Ovary (tissue), 10 donors: Measurements from ENCODE around the gene OR2G6. TPM values are rescaled to one million over a fixed set of nuclear protein-coding genes. Genes with fewer than 3 reads are reported as not detected.
"Not testable (repeated sequence)": the region's sequence is repeated elsewhere in the genome, so short reads cannot be mapped to it uniquely, and the experiment has no call there.

Source experiments
- DNase-seq, 5 donors: peaks; one replicate each; pipeline ENCODE4 v3.0.0-alpha.2; 2019 to 2020
- H3K27ac ChIP-seq, 2 donors: fragments of 200-600 bp; one replicate each; pipeline versions ENCODE4 v1.5.1 to v1.8.0; 2019 to 2022
- H3K27me3 ChIP-seq: fragments of 200-600 bp; one replicate; pipeline ENCODE4 v1.8.0; 2022
- H3K36me3 ChIP-seq: fragments of 200-600 bp; sonication (generic); one replicate; pipeline ENCODE4 v1.5.1; 2019
- H3K4me1 ChIP-seq: one replicate; pipeline ENCODE4 v1.8.1; 2013; ENCODE audit warnings: mild to moderate bottlenecking, moderate library complexity; ENCODE audit not compliant: insufficient read depth
- H3K4me3 ChIP-seq: fragments of 200-600 bp; sonication (generic); one replicate; pipeline ENCODE4 v1.5.1; 2017
- H3K9me3 ChIP-seq, 2 donors: fragments of 200-600 bp in 1 of 2; sonication (generic) in 1 of 2; one replicate each; pipeline versions ENCODE4 v1.5.1 to v1.8.1; 2013 to 2019; ENCODE audit warnings: mild to moderate bottlenecking in 1 of 2, moderate library complexity in 1 of 2
- CTCF ChIP-seq, 3 donors: fragments of 450-650 bp in 2 of 3; fragments of 200-600 bp in 1 of 3; IDR thresholded peaks; one replicate each; pipeline versions ENCODE4 v1.5.1 to v1.8.0; 2016 to 2022; ENCODE audit warnings: antibody characterized with exemption in 3 of 3, mild to moderate bottlenecking in 1 of 3
- EP300 ChIP-seq: sonication (generic); formaldehyde crosslinking; IDR thresholded peaks from one replicate; pipeline ENCODE4 v1.6.1; 2017; ENCODE audit warnings: antibody characterized with exemption
- POLR2A ChIP-seq: fragments of 450-650 bp; IDR thresholded peaks from one replicate; pipeline ENCODE4 v1.6.1; 2017; ENCODE audit warnings: antibody characterized with exemption, mild to moderate bottlenecking, moderate library complexity
- WGBS, 3 donors: extraction: QIAGEN DNeasy Blood & Tissue Kit in 1 of 3; methylation state at CpG; one replicate each; pipeline versions ENCODE4 v1.1.5 to v1.1.7; 2013 to 2017; 5-methylcytosine and 5-hydroxymethylcytosine counted together
- intact Hi-C, 4 donors: fragments of 100-400 bp; cut with DNase I; formaldehyde crosslinking; loops; one replicate each; pipeline versions ENCODE4 v1.11.0 to v1.15.1; 2022 to 2023
- long read RNA-seq, 3 donors: library from polyadenylated mRNA in 2 of 3; unstranded in 2 of 3; transcript quantifications; one replicate each; pipeline ENCODE4 v2.0.0 and lab custom pipeline, GENCODE V29; 2021 to 2026
- polyA plus RNA-seq, 2 donors: library from polyadenylated mRNA; stranded (reverse); fragments of 200-250 nt in 1 of 2; fragments of 350-450 nt in 1 of 2; fragmentation: Illumina TruSeq in 1 of 2; extraction: RNeasy Lipid Tissue Mini Kit (QIAGEN cat#74804) in 1 of 2; gene quantifications; one replicate each; pipeline ENCODE4 v1.2.3, GENCODE V29; 2013 to 2014
- total RNA-seq, 7 donors: library from RNA; depleted of rRNA in 2 of 7; stranded (reverse); fragments of >200 nt in 2 of 7; fragmentation: NEBNext Ultra II Directional in 3 of 7; extraction: Animal tissue kit (Norgen Biotek cat#: 25700) in 3 of 7; gene quantifications; one replicate each; pipeline versions ENCODE4 v1.1.0 to v1.2.4, GENCODE V29; 2016 to 2023
- donor health status: DM: no; HTN: no; CAD: no; lungs with moderate emphysema.
- donor health status: DM: no; HTN: no; CAD: no.
- donor health status: Bipolar disorder and iron deficiency.
- donor health status: DM: yes; HTN: yes; CAD: no.
- donor health status: DM: no; HTN: no; CAD: no.
- donor health status: DM: yes; HTN: yes; CAD: no.

OR2G6 gene
- total RNA-seq = under 1 TPM in 1 of 7 donors, not detected in 6; 0.23 TPM
- polyA plus RNA-seq = not detected
- long read RNA-seq, donor 1 = 0 reads
- long read RNA-seq, donor 2 = 0 reads
- long read RNA-seq, donor 3 = 0 reads

GRCh38 chr1:248507773-248508172 lies at the start of gene OR2G6:
OR2G6 (plus strand) TSS chr1:248508073; CDS start chr1:248521647, 13,574 bp downstream.
- H3K4me3 ChIP-seq, H3K4me1 ChIP-seq, DNase-seq, H3K27me3 ChIP-seq, H3K36me3 ChIP-seq, H3K27ac ChIP-seq, intact Hi-C loops, H3K9me3 ChIP-seq: not testable (repeated sequence)
- WGBS, 3 donors = no CpG with 5 or more reads among the region's 2 CpGs

GRCh38 chr1:248459117-248459516 lies 48.8 kb upstream of the OR2G6 start:
- intact Hi-C loops, DNase-seq, H3K27ac ChIP-seq, H3K36me3 ChIP-seq, H3K4me3 ChIP-seq, H3K27me3 ChIP-seq, H3K9me3 ChIP-seq, H3K4me1 ChIP-seq: not testable (repeated sequence)
- 57 to 64% (median 58%) methylated on average over 7 of the region's 7 CpGs for WGBS, 3 donors

GRCh38 chr1:248471154-248471553 lies 36.7 kb upstream of the OR2G6 start:
- Histone ChIP-seq H3K27me3 (no peaks in the 10 kb centered on the region), H3K4me3 (no peak overlapping the region), H3K27ac (no peak overlapping the region), H3K9me3 (no peaks in the 10 kb centered on the region), H3K36me3 (no peaks in the 10 kb centered on the region), H3K4me1 (no peaks in the 10 kb centered on the region)
- WGBS, 3 donors = 78 to 84% (median 82%) methylated on average over 4 of the region's 4 CpGs
- TF ChIP-seq EP300 = no peak
- TF ChIP-seq CTCF (IDR thresholded peaks at IDR 0.05) = no peak
- TF ChIP-seq POLR2A = no peak
- no peak for DNase-seq
- intact Hi-C loops = no loop called here

GRCh38 chr1:248472111-248472510 lies 35.8 kb upstream of the OR2G6 start:
- intact Hi-C loops, DNase-seq, H3K27me3 ChIP-seq, H3K9me3 ChIP-seq, H3K4me3 ChIP-seq, H3K4me1 ChIP-seq, H3K36me3 ChIP-seq, H3K27ac ChIP-seq: not testable (repeated sequence)
- 54 to 65% (median 59%) methylated on average over 2 of the region's 2 CpGs for WGBS, 3 donors

- intact Hi-C loops, H3K9me3 ChIP-seq, DNase-seq, H3K36me3 ChIP-seq, H3K27me3 ChIP-seq, H3K27ac ChIP-seq, H3K4me1 ChIP-seq, H3K4me3 ChIP-seq: not testable (repeated sequence)
- 67 to 81% (median 74%) methylated on average over 2 of the region's 2 CpGs for WGBS, 3 donors
Observed at GRCh38 chr1:248473051-248473450, 34.8 kb upstream of the OR2G6 start, which contains the start of gene OR2T3. OR2T3 (plus strand) TSS chr1:248473351; CDS start chr1:248473351, 0 bp downstream.

- no CpG with 5 or more reads among the region's 1 CpG for WGBS, 3 donors
- intact Hi-C loops, H3K27me3 ChIP-seq: not testable (repeated sequence)
Observed at GRCh38 chr1:248475660-248476059, 32.2 kb upstream of the OR2G6 start.

GRCh38 chr1:248481686-248482579 lies 25.9 kb upstream of the OR2G6 start:
- H3K4me1 ChIP-seq, H3K27me3 ChIP-seq, DNase-seq, H3K27ac ChIP-seq, H3K4me3 ChIP-seq, H3K36me3 ChIP-seq, H3K9me3 ChIP-seq, intact Hi-C loops: not testable (repeated sequence)
- 64 to 74% (median 66%) methylated on average over 13 of the region's 13 CpGs for WGBS, 3 donors

More at GRCh38 chr1:248475660-248476059, 32.2 kb upstream of the OR2G6 start:
- not testable (repeated sequence) for DNase-seq, H3K4me3 ChIP-seq, H3K4me1 ChIP-seq, H3K27ac ChIP-seq, H3K36me3 ChIP-seq, H3K9me3 ChIP-seq

- H3K4me3 ChIP-seq, H3K36me3 ChIP-seq, DNase-seq, H3K27ac ChIP-seq, H3K9me3 ChIP-seq, H3K4me1 ChIP-seq, H3K27me3 ChIP-seq, intact Hi-C loops: not testable (repeated sequence)
- 73 to 86% methylated on average over 4 to 5 of the region's 6 CpGs; no CpG with 5 or more reads in 1 of the 3 donors for WGBS, 3 donors
Observed at GRCh38 chr1:248488289-248488688, 19.6 kb upstream of the OR2G6 start, which contains the start of gene OR2T5. OR2T5 (plus strand) TSS chr1:248488589; CDS start chr1:248488589, 0 bp downstream.

- H3K27ac ChIP-seq, H3K27me3 ChIP-seq, H3K4me3 ChIP-seq, DNase-seq, H3K4me1 ChIP-seq, intact Hi-C loops, H3K36me3 ChIP-seq, H3K9me3 ChIP-seq: not testable (repeated sequence)
- WGBS, 3 donors = no CpG with 5 or more reads among the region's 5 CpGs
Observed at GRCh38 chr1:248496661-248497060, 11.2 kb upstream of the OR2G6 start.

- whole genome bisulfite sequencing, 3 donors = 61 to 94% (median 62%) methylated on average over 1 of the region's 2 CpGs
Observed at GRCh38 chr1:248500305-248501035, 7.4 kb upstream of the OR2G6 start.

More at GRCh38 chr1:248500305-248501035, 7.4 kb upstream of the OR2G6 start:
- DNase-seq, H3K9me3 ChIP-seq, intact Hi-C loops, H3K36me3 ChIP-seq, H3K27ac ChIP-seq, H3K27me3 ChIP-seq, H3K4me3 ChIP-seq, H3K4me1 ChIP-seq: not testable (repeated sequence)
